CD4-positive, CD25-positive, alpha-beta regulatory T cell (primary cell): ENCODE measurements around the gene UBE2G2. TPM values are rescaled to one million over a fixed set of nuclear protein-coding genes. Genes with fewer than 3 reads are reported as not detected.
A peak's percentile ranks its signal among the peaks of the same experiment; 100 is the strongest.

ENCODE experiments used
- ATAC-seq, 2 donors: fragments of 150-1000 bp; cut with Tn5 transposase; one replicate each; pipeline ENCODE4 v1.10.0; 2021; ENCODE audit warnings: low read depth in 2 of 2, moderate number of reproducible peaks in 2 of 2, moderate library complexity in 1 of 2
- DNase-seq, 3 donors: peaks; one replicate each; pipeline versions ENCODE4 v3.0.0 to v3.0.0-alpha.2; 2012 to 2022; ENCODE audit warnings: mixed read lengths in 1 of 3
- H3K27ac ChIP-seq: one replicate; pipeline ENCODE4 v1.7.0; 2013; ENCODE audit warnings: mild to moderate bottlenecking, low read length; ENCODE audit not compliant: insufficient read depth, poor library complexity, severe bottlenecking
- H3K27me3 ChIP-seq: one replicate; pipeline ENCODE4 v1.7.0; 2013; ENCODE audit warnings: low read length; ENCODE audit not compliant: control insufficient read depth, insufficient read depth
- H3K36me3 ChIP-seq: one replicate; pipeline ENCODE4 v1.7.0; 2013; ENCODE audit warnings: mild to moderate bottlenecking, low read length, moderate library complexity; ENCODE audit not compliant: control insufficient read depth, insufficient read depth
- H3K4me1 ChIP-seq: 2 replicates; pipeline ENCODE4 v1.7.0; 2013; ENCODE audit warnings: mild to moderate bottlenecking, low read length; ENCODE audit not compliant: insufficient read depth, control insufficient read depth, poor library complexity, severe bottlenecking
- H3K4me3 ChIP-seq: one replicate; pipeline ENCODE4 v1.7.0; 2013; ENCODE audit warnings: low read depth, mild to moderate bottlenecking, low read length, moderate library complexity
- H3K9me3 ChIP-seq, 2 experiments: 1 replicate in 1 of 2; 2 replicates in 1 of 2; pipeline ENCODE4 v1.7.0; 2013; ENCODE audit warnings: low read length in 2 of 2, mild to moderate bottlenecking in 1 of 2, moderate library complexity in 1 of 2; ENCODE audit not compliant: control insufficient read depth in 2 of 2
- H3K27ac Mint-ChIP-seq, 3 donors: one replicate each; pipeline ENCODE4 v1.8.0; 2020 to 2022; ENCODE audit warnings: mild to moderate bottlenecking in 3 of 3, mixed read lengths in 3 of 3, moderate library complexity in 2 of 3
- H3K27me3 Mint-ChIP-seq: one replicate; pipeline ENCODE4 v1.8.0; 2022; ENCODE audit warnings: mild to moderate bottlenecking, mixed read lengths
- H3K36me3 Mint-ChIP-seq: one replicate; pipeline ENCODE4 v1.8.0; 2020; ENCODE audit warnings: mixed read lengths
- H3K4me1 Mint-ChIP-seq, 4 donors: one replicate each; pipeline ENCODE4 v1.8.0; 2020 to 2022; ENCODE audit warnings: mixed read lengths in 4 of 4, mild to moderate bottlenecking in 1 of 4
- H3K4me3 Mint-ChIP-seq, 4 donors: one replicate each; pipeline ENCODE4 v1.8.0; 2020 to 2022; ENCODE audit warnings: mild to moderate bottlenecking in 4 of 4, mixed read lengths in 4 of 4, moderate library complexity in 3 of 4
- H3K9me3 Mint-ChIP-seq, 7 donors: one replicate each; pipeline ENCODE4 v1.8.0; 2020 to 2022; ENCODE audit warnings: mixed read lengths in 7 of 7, mild to moderate bottlenecking in 3 of 7, moderate library complexity in 2 of 7
- polyA plus RNA-seq, 4 donors: library from polyadenylated mRNA; unstranded; fragments of 300-500 nt; fragmentation: Illumina TruSeq; gene quantifications; one replicate each; pipeline ENCODE4 v1.2.3, GENCODE V29; 2021
- total RNA-seq: library from RNA; stranded (reverse); gene quantifications from one replicate; pipeline ENCODE4 v1.2.3, GENCODE V29; 2022

The UBE2G2 gene
- 109 TPM for total RNA-seq
- 10 to 100 TPM; 42.8 to 50.9 (median 49.0) TPM for polyA plus RNA-seq

- DNase-seq (peak; percentile 78 to 89 (median 87)), ATAC-seq (peak; percentile 91 to 92)
- H3K4me1 ChIP-seq: peaks cover 30% of the 10 kb centered on the region
- Mint-ChIP-seq H3K4me3 (peak within 1 kb of the TSS; percentile 94 to 98 (median 98)), H3K36me3 (peaks cover 16% of the 10 kb centered on the region), H3K4me1 (peaks cover 15 to 53% (median 39%) of the 10 kb centered on the region in 4 donors), H3K27me3 (no peaks in the 10 kb centered on the region), H3K9me3 (no peaks in the 10 kb centered on the region), H3K27ac (peak within 1 kb of the TSS; percentile 93 to 97 (median 93))
- H3K36me3 ChIP-seq: peaks cover 25% of the 10 kb centered on the region
- H3K27me3 ChIP-seq: no peaks in the 10 kb centered on the region
- peak within 1 kb of the TSS; percentile 85 for H3K4me3 ChIP-seq
- no peaks in the 10 kb centered on the region for H3K9me3 ChIP-seq
- peak within 1 kb of the TSS; percentile 74 for H3K27ac ChIP-seq
Observed at GRCh38 chr21:44801468-44802395, at the start of gene UBE2G2. Gene UBE2G2 (minus strand): TSS chr21:44801820. CDS start chr21:44801748, 72 bp downstream.

GRCh38 chr21:44850905-44851657 is 49.5 kb upstream of the UBE2G2 start:
- peaks cover 10% of the 10 kb centered on the region for H3K4me1 ChIP-seq
- Mint-ChIP-seq H3K27me3 (peaks cover 4% of the 10 kb centered on the region), H3K4me3 (no peak overlapping the region), H3K9me3 (peaks cover 0 to 2% (median 0%) of the 10 kb centered on the region in 7 donors), H3K27ac (peak overlapping the region in 2 of 3 donors; percentile 59 to 74), H3K4me1 (peaks cover 0 to 45% (median 13%) of the 10 kb centered on the region in 4 donors), H3K36me3 (peaks cover 17% of the 10 kb centered on the region)
- no peaks in the 10 kb centered on the region for H3K9me3 ChIP-seq
- peaks cover 66% of the 10 kb centered on the region for H3K36me3 ChIP-seq
- H3K27me3 ChIP-seq: no peaks in the 10 kb centered on the region
- no peak overlapping the region for H3K4me3 ChIP-seq
- H3K27ac ChIP-seq: no peak overlapping the region
- ATAC-seq: no peak
- no peak for DNase-seq

- H3K4me3 Mint-ChIP-seq: no peak overlapping the region
- H3K9me3 ChIP-seq: no peaks in the 10 kb centered on the region
- H3K4me1 ChIP-seq: peaks cover 18% of the 10 kb centered on the region
- H3K27ac ChIP-seq: no peak overlapping the region
- peaks cover 0 to 46% (median 15%) of the 10 kb centered on the region in 4 donors for H3K4me1 Mint-ChIP-seq
- DNase-seq: no peak
- H3K4me3 ChIP-seq: no peak overlapping the region
- H3K27ac Mint-ChIP-seq: no peak overlapping the region
- H3K9me3 Mint-ChIP-seq: peaks cover 0 to 2% (median 0%) of the 10 kb centered on the region in 7 donors
- peaks cover 59% of the 10 kb centered on the region for H3K36me3 ChIP-seq
- no peaks in the 10 kb centered on the region for H3K27me3 ChIP-seq
- H3K36me3 Mint-ChIP-seq: peaks cover 14% of the 10 kb centered on the region
- H3K27me3 Mint-ChIP-seq: peaks cover 5% of the 10 kb centered on the region
- no peak for ATAC-seq
Observed at GRCh38 chr21:44850208-44850800, 48.7 kb upstream of the UBE2G2 start.

- ATAC-seq: no peak
- Mint-ChIP-seq H3K4me1 (peaks cover 0 to 42% (median 15%) of the 10 kb centered on the region in 4 donors), H3K36me3 (peaks cover 10% of the 10 kb centered on the region), H3K4me3 (peak overlapping the region in 1 of 4 donors; percentile 52), H3K27ac (no peak overlapping the region), H3K9me3 (no peaks in the 10 kb centered on the region), H3K27me3 (peaks cover 8% of the 10 kb centered on the region)
- Histone ChIP-seq H3K4me3 (no peak overlapping the region), H3K9me3 (no peaks in the 10 kb centered on the region), H3K27me3 (no peaks in the 10 kb centered on the region), H3K36me3 (peaks cover 52% of the 10 kb centered on the region), H3K27ac (no peak overlapping the region), H3K4me1 (peaks cover 20% of the 10 kb centered on the region)
- DNase-seq: no peak
Observed at GRCh38 chr21:44849616-44850130, 48.1 kb upstream of the UBE2G2 start.

GRCh38 chr21:44848821-44849521 is 47.4 kb upstream of the UBE2G2 start:
- H3K4me3 ChIP-seq: no peak overlapping the region
- peaks cover 4% of the 10 kb centered on the region for H3K36me3 Mint-ChIP-seq
- H3K27ac ChIP-seq: no peak overlapping the region
- H3K4me1 Mint-ChIP-seq: peaks cover 0 to 40% (median 12%) of the 10 kb centered on the region in 4 donors
- H3K9me3 Mint-ChIP-seq: no peaks in the 10 kb centered on the region
- no peaks in the 10 kb centered on the region for H3K9me3 ChIP-seq
- peaks cover 46% of the 10 kb centered on the region for H3K36me3 ChIP-seq
- no peak overlapping the region for H3K4me3 Mint-ChIP-seq
- H3K27ac Mint-ChIP-seq: no peak overlapping the region
- peaks cover 14% of the 10 kb centered on the region for H3K27me3 Mint-ChIP-seq
- DNase-seq (no peak), ATAC-seq (no peak)
- H3K4me1 ChIP-seq: peaks cover 20% of the 10 kb centered on the region
- H3K27me3 ChIP-seq: no peaks in the 10 kb centered on the region

- Mint-ChIP-seq H3K27ac (peak overlapping the region in 1 of 3 donors; percentile 48), H3K4me1 (peaks cover 0 to 31% (median 12%) of the 10 kb centered on the region in 4 donors), H3K9me3 (no peaks in the 10 kb centered on the region), H3K36me3 (no peaks in the 10 kb centered on the region), H3K4me3 (peak overlapping the region in 1 of 4 donors; percentile 65), H3K27me3 (peaks cover 18% of the 10 kb centered on the region)
- DNase-seq (no peak), ATAC-seq (no peak)
- Histone ChIP-seq H3K27ac (no peak overlapping the region), H3K9me3 (no peaks in the 10 kb centered on the region), H3K4me1 (peaks cover 20% of the 10 kb centered on the region), H3K27me3 (no peaks in the 10 kb centered on the region), H3K4me3 (no peak overlapping the region), H3K36me3 (peaks cover 36% of the 10 kb centered on the region)
Observed at GRCh38 chr21:44847261-44848056, 45.8 kb upstream of the UBE2G2 start.
